ENCODE data around the gene USP10. TPM values are rescaled to one million over a fixed set of nuclear protein-coding genes. Genes with fewer than 3 reads are reported as not detected.

USP10 gene
- total RNA-seq, 1 experiment from 2014 or later = 82.0 TPM

DNA sequence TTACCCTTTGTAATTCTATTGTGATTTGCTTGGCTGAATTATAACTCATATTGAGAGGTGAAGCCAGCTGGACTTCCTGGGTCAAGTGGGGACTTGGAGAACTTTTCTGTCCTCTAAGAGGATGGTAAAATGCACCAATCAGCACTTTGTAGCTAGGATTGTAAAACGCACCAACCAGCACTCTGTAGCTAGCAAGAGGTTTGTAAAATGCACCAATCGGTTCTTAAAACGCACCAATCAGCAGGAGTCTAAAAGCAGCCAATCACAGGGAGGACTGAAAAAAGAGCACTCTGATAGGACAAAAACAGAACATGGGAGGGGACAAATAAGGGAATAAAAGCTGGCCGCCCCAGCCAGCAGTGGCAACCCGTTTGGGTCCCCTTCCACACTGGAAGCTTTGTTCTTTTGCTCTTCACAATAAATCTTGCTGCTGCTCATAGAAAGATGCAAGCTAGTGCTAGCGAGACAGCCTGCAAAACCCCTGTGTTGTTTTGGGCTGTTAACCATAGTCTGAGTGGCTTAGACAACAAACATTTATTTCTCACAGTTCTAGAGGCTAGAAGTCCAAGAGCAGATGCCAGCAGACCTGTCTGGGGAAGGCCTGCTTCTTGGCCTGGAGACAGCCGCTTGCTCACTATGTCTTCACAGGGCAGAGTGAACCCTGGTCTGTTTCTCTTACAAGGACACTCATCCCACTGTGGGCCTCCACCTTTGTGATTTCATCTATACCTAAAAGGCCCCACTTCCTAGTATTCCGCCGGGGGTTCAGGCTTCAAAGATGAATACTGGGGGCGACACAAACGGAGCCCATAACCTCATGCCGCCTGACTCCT is 81.0 kb downstream of the USP10 start:
- DNase-seq (ENCODE audit: low spot score) = peak; percentile 19
- in situ Hi-C loops (cut with HindIII; ENCODE audit: low sequenced_read_pairs) = no loop called here

DNA sequence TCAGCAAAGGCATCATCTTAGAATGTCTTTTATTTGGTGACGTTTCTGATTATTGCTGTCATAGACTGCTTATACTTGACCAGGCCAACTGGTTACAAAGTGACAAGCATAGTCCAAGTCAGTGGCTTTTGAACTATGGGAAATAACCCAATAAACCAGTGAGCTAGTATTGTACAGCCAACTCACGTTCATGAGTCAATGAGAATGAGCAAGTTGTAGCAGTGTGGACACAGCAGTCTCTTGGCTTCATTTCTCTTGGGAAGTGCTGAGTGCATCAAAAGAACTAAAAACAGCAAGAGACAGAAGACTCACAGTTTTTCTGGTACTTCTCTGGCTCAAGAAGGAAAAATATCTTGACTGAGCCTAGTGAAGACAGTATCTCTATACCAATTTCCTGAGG is 83.0 kb downstream of the USP10 start:
- peak; percentile 18 for DNase-seq (ENCODE audit: low spot score)
- in situ Hi-C loops (cut with HindIII; ENCODE audit: low sequenced_read_pairs) = no loop called here

DNA sequence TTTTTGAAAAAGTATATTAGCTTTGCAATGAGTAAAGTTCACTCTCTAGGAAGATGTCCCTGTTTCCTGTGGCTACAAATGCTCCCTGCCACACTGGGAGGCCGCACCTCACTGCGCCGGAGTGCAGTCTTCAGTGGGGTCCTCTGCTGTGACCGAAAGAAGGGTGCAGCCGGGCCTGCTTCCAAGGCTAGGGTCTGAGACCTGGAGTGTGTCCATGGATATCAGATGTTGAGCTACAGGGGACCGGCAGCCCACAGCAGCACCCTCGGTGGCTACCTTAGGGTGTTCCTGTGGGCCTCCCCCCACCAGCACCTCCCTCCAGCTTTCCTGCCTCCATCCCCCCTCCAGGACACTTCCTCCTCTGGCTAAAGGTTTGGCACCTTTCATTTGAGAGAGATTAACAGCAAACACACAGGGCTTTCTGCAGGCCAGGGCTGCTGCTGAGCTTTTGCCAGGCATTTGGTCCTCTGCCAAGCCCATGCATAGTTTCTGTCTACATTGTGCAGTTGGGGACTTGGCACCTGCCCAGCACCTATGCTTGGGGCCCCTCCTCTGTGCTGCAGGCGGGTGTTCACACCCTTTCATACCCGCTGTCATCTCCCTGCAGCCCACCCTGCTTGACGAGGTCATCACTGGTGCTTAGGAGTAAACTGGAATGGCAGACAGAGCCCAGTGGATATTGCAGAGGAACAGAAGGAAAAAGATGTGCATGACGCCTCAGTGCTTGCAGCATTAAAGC is 86.2 kb downstream of the USP10 start:
- in situ Hi-C loops (cut with HindIII; ENCODE audit: low sequenced_read_pairs) = no loop called here
- DNase-seq (ENCODE audit: low spot score) = peak; percentile 45

DNA sequence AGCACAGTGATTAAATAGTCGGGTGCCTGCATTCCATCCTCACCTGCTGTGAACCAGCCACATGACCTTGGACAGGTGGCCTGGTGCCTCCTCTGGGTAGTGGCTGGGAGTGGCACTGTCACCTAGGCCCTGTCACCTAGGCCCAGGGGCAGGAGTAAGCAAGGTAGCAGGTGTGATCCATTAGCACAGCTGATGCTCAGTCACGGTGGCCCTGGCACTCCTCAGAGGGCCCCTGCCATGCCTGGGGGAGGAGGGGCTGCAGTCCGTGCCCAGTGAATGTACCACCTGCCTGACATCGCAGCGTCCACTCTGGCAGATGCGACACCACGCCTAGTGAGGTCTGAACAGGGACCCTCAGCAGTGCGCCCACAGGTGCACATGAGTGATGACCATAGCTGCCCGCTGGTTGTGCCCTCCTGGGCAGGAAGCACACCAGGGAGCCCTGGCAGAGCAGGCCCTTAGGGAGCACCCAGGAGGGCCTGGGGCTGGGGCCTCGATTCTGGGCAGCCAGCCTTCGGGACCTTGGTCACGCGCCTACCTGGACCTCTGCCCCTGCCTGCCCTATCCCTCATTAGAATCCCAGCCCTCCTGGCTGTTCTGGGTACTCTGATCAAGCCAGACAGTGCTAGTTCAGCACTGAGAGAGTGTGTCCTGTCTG is 86.9 kb downstream of the USP10 start:
- in situ Hi-C loops (cut with HindIII; ENCODE audit: low sequenced_read_pairs) = no loop called here
- no peak for DNase-seq (ENCODE audit: low spot score)

DNA sequence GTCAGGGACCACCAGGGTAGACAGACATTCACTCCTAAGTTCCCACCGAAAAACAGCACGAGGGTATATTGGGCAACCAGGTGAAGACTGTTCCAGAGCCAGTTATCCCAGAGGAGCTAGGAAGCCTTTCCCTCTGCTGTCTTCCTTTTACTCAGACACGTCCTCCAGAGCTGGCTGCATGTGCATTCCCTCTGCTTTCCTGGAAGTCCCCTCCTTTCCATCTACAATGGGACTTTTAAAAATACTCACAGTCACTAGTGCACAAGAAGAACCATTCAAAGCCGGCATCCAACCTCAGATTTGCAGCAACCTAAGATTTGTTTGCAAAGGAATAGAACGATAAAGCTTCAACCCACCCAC is 87.4 kb downstream of the USP10 start:
- in situ Hi-C loops (cut with HindIII; ENCODE audit: low sequenced_read_pairs) = no loop called here
- no peak for DNase-seq (ENCODE audit: low spot score)

DNA sequence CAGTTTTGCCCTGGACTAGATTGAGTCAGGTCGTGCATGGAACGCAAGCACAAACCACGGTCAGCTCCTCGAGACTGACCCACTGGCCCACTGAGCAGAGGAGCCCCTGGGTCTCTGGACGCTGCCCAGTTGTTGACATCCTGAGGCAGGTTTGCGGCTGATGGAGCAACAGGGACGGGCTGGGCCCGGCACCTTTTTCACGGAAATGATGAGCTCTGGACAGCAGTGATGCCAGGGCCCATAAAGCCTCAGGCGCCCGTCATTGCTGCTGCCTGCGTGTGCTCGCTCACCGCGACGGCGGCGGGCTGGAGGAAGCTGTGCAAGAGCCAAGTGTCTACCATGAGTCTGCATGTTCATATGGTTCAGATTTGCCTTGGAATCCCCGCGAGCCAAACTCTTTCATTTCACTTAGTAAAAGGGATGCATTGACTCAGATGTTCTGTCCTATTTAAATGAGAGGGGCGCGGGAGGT is 89.2 kb downstream of the USP10 start:
- in situ Hi-C loops (cut with HindIII; ENCODE audit: low sequenced_read_pairs) = no loop called here
- DNase-seq (ENCODE audit: low spot score) = no peak

DNA sequence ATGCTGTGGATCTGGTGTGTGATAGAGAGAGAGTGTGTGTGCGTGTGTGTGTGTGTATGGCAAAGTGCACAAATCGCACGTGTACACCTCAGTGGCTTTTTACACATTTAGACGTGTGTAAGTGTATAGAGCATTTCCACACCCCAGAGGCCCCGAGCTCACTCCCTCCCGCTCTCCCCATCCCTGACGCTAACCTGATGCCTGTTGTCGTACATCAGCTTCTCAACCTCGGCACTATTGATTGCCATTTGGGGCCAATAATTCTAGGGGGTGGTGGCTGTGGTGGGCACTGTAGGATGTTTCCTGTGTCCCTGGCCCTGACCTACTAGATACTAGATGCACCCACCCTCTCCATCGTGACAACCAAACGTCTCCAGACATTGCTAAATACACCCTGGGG is 89.6 kb downstream of the USP10 start:
- in situ Hi-C loops (cut with HindIII; ENCODE audit: low sequenced_read_pairs) = no loop called here
- no peak for DNase-seq (ENCODE audit: low spot score)

DNA sequence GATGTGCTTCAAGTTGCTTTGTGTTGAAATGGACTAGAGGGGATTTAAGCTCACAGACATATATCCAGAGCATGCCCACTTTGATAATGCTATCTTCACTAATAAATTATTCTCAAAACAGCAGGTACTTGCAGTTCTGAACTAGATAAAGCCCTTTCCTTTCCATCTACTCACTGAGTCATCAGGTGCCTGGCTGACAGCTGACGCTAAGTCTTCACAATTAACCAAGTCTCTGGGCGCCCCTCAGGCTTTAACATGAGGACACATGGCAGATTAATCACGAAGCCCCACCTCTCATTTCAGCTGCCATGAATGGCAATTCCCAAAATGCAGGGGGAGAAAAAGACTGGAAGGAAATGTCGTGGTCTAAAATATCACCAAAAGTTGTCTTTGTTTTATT is 90.5 kb downstream of the USP10 start:
- no peak for DNase-seq (ENCODE audit: low spot score)
- in situ Hi-C loops (cut with HindIII; ENCODE audit: low sequenced_read_pairs) = no loop called here

DNA sequence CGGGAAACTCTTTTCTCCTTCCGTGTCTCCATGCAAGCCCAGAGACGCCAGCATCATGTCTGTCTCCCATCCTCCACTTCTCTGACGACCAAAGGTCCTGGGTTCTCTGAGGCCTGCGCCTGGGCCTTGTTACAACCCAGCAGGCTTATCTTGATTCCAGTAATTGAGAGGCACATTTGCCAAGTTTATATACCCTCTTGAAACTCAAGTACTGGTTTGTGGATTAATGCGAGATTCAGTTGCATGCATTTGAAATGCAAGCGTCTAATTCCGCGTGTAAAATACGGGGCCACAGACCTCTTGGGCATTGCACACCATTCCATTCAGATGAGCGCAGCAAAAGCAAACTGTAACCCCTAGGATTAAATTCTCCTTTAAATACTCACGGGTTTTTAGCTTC is 91.3 kb downstream of the USP10 start:
- DNase-seq (ENCODE audit: low spot score) = no peak
- in situ Hi-C loops (cut with HindIII; ENCODE audit: low sequenced_read_pairs) = no loop called here

DNA sequence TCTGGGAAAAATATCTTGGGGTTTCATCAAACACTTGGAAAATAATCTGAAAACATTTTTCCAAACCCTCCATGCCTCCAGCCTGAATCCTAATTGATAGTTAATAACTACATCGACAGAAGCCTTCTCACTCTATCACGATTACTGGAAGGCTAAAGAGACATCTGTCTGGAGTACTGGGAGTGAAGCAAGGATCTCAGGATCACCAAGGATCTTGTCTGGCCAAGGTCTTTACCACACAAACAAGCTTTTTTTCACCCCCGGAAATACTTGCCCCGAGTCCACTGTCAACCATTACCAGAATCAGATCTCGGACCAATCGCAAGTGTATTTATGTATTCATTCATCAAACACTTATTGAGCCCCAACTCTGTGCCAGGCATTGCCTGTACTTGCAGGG is 91.7 kb downstream of the USP10 start:
- in situ Hi-C loops (cut with HindIII; ENCODE audit: low sequenced_read_pairs) = no loop called here

DNA sequence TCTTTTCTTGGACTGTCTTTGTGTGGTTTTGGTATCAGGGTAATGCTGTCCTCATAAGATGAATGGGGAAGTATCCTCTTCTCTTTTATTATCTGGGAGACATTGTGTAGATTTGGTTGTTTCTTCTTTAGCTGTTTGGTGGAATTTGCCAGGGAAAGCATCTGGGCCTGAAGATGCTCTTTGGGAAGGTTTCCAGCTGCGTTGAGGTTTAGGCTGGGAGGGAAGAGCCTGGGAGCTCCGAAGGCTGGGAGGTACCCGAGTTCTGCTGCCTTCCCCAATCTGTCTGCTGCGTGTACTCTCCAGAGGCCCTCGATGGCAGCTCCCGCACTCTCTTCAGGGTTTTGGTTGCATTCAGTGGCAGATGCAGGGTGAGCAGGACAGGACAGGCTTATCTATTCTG is 94.4 kb downstream of the USP10 start:
- DNase-seq (ENCODE audit: low spot score) = no peak
- in situ Hi-C loops (cut with HindIII; ENCODE audit: low sequenced_read_pairs) = no loop called here

More for the DNA sequence above, 91.7 kb downstream of the USP10 start:
- no peak for DNase-seq (ENCODE audit: low spot score)

DNA sequence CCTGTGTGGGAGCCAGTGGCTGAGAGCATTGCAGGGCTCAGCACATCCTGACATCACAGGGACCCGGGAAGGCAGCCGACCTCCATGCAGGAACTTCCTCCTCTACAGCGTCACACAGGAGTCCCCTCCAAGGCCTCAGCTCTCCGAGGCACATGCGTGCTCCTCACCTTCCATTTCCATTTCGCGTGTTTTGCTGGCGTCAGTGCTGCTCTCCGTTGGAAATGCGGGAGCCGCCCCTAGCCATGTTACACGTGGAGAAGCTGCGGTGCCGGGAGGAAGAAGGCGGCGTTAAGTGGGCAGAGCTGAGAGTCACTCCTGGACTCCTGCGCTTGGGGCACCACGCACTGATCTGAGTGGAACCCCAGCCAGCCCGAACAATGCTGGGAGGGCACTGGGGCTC is 94.8 kb downstream of the USP10 start:
- DNase-seq (ENCODE audit: low spot score) = no peak
- in situ Hi-C loops (cut with HindIII; ENCODE audit: low sequenced_read_pairs) = no loop called here

DNA sequence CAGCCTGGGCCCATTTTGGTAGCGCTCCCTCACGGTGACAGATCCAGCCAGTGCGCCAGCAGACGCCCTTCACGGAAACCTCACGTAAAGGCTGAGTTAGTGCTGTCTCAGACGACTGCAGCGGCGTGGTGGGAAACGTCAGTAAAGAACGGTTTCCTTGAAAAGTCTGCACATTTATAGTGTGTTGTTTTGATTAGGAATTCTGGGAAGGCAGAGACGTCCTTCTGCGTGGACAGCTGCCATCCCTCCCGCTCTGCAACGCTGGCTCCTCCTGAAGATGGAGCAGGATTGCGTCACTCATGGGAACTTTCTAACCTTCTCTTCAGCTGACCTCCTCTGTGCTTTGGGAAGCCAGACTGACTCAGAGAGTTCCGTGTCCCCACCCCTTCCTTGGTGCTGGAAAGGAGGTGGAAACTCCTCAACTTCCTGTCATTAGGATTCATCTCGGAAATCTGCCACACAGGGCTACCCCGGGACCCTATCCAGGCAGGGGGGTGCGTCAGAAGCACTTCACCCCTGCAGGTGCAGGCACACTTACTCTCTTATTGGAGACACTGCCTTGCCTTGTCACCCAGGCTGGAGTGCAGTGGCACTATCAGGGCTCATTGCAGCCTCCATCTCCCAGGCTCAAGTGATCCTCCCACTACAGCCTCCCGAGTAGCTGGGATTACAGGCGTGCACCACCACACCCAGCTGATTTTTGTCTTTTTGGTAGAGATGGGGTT is 95.7 kb downstream of the USP10 start:
- in situ Hi-C loops (cut with HindIII; ENCODE audit: low sequenced_read_pairs) = no loop called here
- DNase-seq (ENCODE audit: low spot score) = no peak

DNA sequence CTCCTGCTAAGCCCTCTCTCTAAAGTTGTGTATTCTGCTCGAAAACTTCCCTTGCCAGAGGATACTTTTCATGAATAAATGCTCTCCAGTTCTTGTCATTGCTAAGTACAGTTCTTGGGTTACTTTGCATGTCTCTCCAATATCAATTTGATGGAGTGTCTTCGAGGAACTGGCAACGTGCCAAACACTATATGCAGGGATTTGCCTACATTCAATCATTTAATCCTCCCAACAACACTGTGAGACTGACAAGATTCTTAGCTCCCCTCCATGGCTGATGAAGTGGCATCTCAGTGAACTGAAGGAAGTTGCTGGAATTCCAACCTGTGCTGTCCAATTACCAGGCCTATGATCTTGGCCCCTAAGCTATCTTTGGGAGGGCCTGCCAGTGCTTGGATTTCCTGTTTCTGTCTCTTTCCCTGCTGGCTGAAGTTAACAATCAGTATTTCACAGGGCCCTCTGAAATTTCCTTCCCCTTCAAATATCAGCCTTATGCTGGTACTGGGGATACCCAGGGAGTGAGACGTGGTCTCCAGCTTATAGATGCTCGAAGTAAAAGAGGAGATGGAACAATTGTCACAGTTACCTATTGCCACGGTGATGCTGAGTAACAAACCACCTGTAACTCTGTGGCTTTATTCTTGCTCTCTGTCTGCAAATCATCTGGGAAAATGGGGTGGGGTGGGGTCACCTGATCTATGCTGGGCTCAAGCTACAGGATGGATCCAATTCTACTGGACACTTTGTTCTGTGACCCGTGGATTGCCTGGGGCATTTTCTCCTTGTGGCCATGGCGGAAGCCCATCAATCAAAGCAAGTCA is 100.6 kb downstream of the USP10 start:
- in situ Hi-C loops (cut with HindIII; ENCODE audit: low sequenced_read_pairs) = no loop called here
- no peak for DNase-seq (ENCODE audit: low spot score)

DNA sequence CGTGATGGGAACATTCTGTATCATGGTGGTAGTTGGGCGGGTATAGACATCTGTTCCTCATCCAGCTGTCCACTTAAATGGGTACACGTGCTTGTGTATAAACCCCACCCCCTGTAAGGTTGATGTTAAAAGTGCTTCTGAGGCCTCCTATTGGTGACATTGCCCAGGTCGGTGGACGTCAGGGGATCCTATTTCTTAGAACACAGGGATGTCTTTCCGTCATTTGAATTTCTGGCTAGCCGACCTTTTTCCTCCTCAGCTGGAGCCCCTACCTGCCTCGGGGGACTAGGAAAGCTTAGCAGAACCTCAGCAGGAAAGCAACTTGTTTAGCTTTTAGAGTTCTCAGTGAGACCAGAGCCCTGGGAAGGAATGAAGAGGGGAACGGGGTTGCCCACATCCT is 103.3 kb downstream of the USP10 start:
- in situ Hi-C loops (cut with HindIII; ENCODE audit: low sequenced_read_pairs) = no loop called here
- DNase-seq (ENCODE audit: low spot score) = no peak

DNA sequence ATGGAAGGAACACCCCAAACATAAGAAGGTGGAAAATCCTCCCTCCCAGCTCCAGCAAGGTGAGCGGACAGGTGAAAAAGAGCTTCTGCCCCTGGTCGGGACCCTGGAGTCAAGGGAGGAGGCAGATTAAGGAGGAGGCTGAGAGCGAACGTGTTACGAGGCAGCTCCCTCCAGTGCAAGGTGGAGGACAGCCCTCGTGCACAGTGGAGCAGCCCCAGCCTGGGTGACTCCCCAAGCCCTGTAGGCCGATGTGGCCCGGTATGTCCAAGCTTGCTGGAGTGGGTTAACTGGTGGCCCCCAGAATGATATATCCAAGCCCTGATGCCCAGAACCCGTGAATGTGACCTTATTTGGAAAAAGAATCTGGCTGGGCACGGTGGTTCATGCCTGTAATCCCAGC is 104.5 kb downstream of the USP10 start:
- no peak for DNase-seq (ENCODE audit: low spot score)
- in situ Hi-C loops (cut with HindIII; ENCODE audit: low sequenced_read_pairs) = no loop called here

DNA sequence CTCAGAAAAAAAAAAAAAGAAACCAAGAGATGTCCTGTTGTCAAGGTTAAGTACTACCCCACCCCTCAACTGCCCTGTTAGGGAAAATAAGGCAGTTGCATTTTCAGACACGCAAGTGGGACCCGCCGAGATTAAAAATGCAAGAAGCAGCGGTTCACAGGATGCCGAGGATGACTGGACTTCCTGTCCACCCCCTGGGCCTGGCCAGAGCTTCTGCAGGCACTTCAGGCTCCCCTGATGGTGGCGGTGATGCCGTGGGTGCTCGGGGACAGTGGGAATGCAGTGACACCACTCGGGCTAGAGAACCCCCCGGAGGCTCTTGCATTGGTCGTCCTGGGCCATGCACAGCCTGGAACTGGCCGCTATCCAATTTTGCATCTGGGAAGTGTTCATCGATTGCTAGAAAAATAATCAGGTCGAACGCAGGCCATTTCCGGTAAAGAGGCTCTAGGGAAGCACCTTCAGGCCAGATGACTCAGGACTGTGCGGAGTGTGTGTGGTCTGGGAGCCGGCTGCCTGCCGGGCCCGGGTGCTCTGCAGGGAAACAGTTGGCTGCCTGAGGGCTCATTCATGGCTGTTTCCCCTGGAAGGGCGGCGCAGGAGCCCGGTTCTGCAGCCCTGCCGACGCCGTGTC is 106.6 kb downstream of the USP10 start:
- DNase-seq (ENCODE audit: low spot score) = no peak
- in situ Hi-C loops (cut with HindIII; ENCODE audit: low sequenced_read_pairs) = no loop called here

DNA sequence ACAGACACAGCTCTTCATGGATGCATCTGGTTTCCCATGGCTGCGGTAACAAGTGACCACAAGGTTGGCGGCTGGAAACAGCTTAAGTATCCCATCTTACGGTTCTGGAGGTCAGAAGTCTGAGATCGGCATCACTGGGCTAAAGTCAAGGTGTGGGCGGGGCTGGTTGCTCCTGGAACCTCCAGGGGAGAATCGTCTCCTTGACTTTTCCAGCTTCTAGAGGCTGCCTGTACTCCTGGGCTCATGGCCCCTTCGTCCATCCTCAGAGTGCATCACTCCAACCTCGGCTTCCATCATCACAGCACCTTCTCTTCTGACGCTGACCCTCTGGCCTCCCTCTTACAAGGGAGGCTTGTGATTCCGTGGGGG is 107.1 kb downstream of the USP10 start:
- no peak for DNase-seq (ENCODE audit: low spot score)
- in situ Hi-C loops (cut with HindIII; ENCODE audit: low sequenced_read_pairs) = no loop called here
